ENCODE data around the gene RUSF1. TPM values are rescaled to one million over a fixed set of nuclear protein-coding genes. Genes with fewer than 3 reads are reported as not detected.

The RUSF1 gene
- total and polyA plus RNA-seq, 9 of the 15 experiments (the other 6 are each of a cell fraction or from before 2014, with no cell fraction given) = 0.80 to 52.8 (median 27.6) TPM

DNA sequence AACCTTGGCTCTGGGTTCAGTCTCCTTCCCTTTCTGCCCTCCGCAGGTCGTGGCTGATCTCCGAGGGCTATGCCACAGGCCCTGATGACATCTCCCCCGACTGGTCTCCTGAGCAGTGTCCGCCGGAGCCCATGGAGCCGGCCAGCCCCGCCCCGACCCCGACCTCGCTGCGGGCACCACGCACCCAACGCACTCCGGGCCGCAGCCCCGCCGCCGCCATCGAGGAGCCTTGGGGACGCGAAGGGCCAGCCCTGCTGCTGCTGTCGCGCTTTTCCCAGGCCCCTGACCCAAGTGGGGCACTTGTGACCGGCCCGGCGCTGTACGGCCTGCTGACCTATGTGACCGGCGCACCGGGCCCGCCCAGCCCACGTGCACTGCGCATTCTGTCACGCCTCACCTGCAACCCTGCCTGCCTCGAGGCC is 43.8 kb downstream of the RUSF1 start:
- WGBS (ENCODE audit: insufficient coverage, low coverage, missing lambda C conversion rate) = 100% methylated on average over 5 of the region's 36 CpGs

More for the DNA sequence above, 43.8 kb downstream of the RUSF1 start:
- no peak overlapping the region for H2AFZ ChIP-seq (ENCODE audit: low read depth, low read length)
- ATAC-seq (no peak), DNase-seq (ENCODE audit: extremely low read depth in 1 of 4, low spot score in 3 of 4) (peak in 2 of 4 experiments; percentile 1 to 8), FAIRE-seq (no peak)
- H3K27ac ChIP-seq (ENCODE audit: extremely low read depth, low read depth, low read length) = no peak overlapping the region
- in situ Hi-C loops (cut with MboI) (no loop called here), intact Hi-C loops (cut with micrococcal nuclease) (no loop called here)
- no TSS peak for BruUV-seq (replicated peaks)
- no peaks in the 10 kb centered on the region for H3K9me1 ChIP-seq (ENCODE audit: control insufficient read depth, insufficient read depth, low read length)
- TF ChIP-seq, protein P1, sequence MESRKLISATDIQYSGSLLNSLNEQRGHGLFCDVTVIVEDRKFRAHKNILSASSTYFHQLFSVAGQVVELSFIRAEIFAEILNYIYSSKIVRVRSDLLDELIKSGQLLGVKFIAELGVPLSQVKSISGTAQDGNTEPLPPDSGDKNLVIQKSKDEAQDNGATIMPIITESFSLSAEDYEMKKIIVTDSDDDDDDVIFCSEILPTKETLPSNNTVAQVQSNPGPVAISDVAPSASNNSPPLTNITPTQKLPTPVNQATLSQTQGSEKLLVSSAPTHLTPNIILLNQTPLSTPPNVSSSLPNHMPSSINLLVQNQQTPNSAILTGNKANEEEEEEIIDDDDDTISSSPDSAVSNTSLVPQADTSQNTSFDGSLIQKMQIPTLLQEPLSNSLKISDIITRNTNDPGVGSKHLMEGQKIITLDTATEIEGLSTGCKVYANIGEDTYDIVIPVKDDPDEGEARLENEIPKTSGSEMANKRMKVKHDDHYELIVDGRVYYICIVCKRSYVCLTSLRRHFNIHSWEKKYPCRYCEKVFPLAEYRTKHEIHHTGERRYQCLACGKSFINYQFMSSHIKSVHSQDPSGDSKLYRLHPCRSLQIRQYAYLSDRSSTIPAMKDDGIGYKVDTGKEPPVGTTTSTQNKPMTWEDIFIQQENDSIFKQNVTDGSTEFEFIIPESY (CRISPR knock-in tag; IDR thresholded peaks at IDR 0.05) = 0 out of 2 replicates have a peak, but pooled peaks have one; percentile 26
- TF ChIP-seq ZNF766 (CRISPR knock-in tag; conservative IDR thresholded peaks at IDR 0.05) = no peak
- no peaks in the 10 kb centered on the region for H3K9me3 ChIP-seq (replicated peaks; ENCODE audit: control insufficient read depth, insufficient read depth, low read depth, low read length)
- H3K4me3 ChIP-seq = no peak overlapping the region
- H3K4me2 ChIP-seq (ENCODE audit: insufficient read depth, low read length) = no peak overlapping the region
- H3K9ac ChIP-seq (ENCODE audit: insufficient read depth in 1 of 2, low read depth in 2 of 2, low read length in 2 of 2) = no peak overlapping the region
- H3K36me3 ChIP-seq (ENCODE audit: control insufficient read depth, insufficient read depth, low read length) = peaks cover 48% of the 10 kb centered on the region; the same call in 2 of the 3 replicates
- H3K4me1 ChIP-seq (replicated peaks in 1 of 2; ENCODE audit: control insufficient read depth in 2 of 2, insufficient read depth in 2 of 2, low read length in 2 of 2) = peaks cover 4 to 21% of the 10 kb centered on the region in 2 experiments; a peak in 4 of 5 replicates
- H3K27me3 ChIP-seq (ENCODE audit: control insufficient read depth in 2 of 2, insufficient read depth in 2 of 2, low read length in 2 of 2) = no peaks in the 10 kb centered on the region
- no peaks in the 10 kb centered on the region for H4K20me1 ChIP-seq (replicated peaks; ENCODE audit: control insufficient read depth, insufficient read depth, low read length)
- H3K79me2 ChIP-seq (ENCODE audit: control insufficient read depth, insufficient read depth, low read length) = peaks cover 13% of the 10 kb centered on the region; the same call in 2 of the 3 replicates
- CTCF ChIA-PET (ENCODE audit: low intra/inter-chr PET ratio) = no interaction called here
- POLR2A ChIA-PET = interaction anchor here (0.6 to 0.9 kb wide), 3 partner anchors 11 to 65 kb away, joined by 3 read pairs; no protein-coding TSS in a partner anchor

Measured in K562 (cell line).